ENCODE results near the gene FRMD3.
"Not testable (repeated sequence)": the region's sequence is repeated elsewhere in the genome, so short reads cannot be mapped to it uniquely, and the experiment has no call there.

The FRMD3 gene

GRCh38 chr9:83521411-83521810, 16.8 kb downstream of the FRMD3 start:
- DNase-seq: no peak

GRCh38 chr9:83521011-83521410, 17.2 kb downstream of the FRMD3 start:
- DNase-seq: no peak

GRCh38 chr9:83520292-83520691, 17.9 kb downstream of the FRMD3 start:
- no peak for DNase-seq

GRCh38 chr9:83517980-83518379, 20.2 kb downstream of the FRMD3 start:
- DNase-seq: not testable (repeated sequence)

GRCh38 chr9:83514767-83515166, 23.4 kb downstream of the FRMD3 start:
- DNase-seq: no peak

DNA sequence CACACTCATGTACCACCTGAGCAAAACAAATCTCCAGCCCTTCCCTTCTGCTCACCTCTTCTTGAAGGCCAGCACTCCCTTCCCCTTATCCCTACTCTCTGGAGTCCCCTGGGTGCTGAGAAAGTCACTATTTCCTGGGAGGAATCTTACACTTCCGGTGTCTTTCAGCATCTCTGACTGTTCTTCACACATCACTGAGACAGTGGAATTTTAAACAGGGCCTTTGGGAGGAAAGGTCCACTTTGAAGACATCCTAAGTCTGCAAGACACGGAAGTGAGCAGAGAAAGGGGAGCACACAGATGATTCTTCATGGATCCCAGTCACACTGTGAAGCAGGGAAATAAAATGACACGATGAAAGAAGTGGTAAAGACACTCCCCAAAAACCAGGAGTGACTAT, 25.6 kb downstream of the FRMD3 start:
- DNase-seq: no peak

DNA sequence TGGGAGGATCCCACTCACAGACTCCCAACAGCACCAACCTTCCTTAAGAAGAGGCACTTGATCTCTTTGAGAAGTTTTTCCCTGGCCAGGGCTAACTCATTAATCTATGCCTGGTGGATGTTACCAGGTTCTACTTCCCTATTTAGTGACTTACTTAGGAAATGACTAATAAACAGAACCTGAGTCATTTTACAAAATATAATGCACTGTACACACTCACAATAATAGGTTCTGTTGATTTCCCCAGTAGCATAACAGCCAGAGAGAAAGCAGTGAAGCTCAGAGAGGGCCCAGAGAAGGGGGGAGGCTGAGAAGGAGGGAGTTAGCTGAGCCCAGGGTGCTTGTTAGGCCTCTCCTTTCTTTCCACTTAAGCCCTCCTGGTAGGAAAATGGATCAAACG, 27.1 kb downstream of the FRMD3 start:
- DNase-seq: no peak

DNA sequence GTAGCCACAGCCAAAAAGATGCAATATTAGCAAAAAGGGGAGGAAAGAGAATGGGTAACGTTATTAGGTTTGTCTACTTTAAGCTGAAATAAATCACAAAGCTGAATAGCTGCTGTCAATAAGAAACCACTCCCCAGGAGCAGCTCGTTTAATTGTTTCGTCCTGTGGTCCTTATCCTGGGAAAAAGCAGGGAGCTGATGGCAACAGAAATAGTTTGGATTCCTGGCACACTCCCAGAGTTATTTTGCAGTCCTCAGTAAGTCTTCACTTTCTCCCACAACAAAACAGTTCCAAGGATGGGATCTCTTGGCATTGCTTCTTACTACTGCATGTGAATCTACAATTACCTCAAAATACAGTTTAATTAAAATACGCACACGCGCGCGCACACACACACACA, 28.8 kb downstream of the FRMD3 start:
- DNase-seq: no peak

- DNase-seq: no peak
Measured at GRCh38 chr9:83508067-83508466, 30.1 kb downstream of the FRMD3 start.

DNA sequence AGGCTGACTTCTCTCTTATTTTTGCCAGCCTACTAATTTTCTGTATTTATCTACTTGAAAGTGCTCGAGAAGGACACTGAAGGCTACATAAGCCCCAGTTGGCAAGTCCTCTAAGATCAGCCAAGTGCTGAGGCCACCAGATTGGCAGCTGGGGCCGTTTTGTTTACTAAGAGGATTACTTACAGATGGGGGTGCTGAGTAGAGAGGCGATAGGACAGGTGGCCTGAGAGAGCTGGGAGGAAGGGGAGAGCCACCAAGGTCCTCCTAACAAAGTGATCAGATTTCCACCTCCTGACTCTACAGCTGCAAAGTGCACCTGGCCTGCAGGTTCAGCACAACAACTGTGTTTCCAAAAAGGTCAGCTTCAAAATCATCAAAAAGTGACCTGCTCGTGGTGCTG, 32.9 kb downstream of the FRMD3 start:
- no peak for DNase-seq

- DNase-seq: no peak
Measured at GRCh38 chr9:83503866-83504265, 34.3 kb downstream of the FRMD3 start.

DNA sequence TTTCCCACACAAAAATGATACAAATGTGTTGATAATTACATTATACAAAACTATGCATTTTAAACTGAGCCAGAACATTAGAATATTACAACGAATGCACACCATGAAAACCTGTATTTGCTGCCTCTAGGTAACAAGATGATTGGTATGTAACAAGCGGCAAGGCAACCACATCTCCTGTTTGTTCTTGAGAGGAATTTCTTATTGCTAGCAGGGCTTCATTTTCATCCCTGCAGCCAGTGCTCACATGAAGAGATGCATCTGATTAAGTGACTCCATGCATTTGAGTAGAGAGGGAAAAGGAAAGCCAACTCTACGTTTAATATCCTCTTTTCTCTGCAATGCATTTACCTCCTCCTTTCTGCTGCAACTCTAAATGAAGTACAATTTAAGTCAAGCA, 36.6 kb downstream of the FRMD3 start:
- DNase-seq: no peak

DNA sequence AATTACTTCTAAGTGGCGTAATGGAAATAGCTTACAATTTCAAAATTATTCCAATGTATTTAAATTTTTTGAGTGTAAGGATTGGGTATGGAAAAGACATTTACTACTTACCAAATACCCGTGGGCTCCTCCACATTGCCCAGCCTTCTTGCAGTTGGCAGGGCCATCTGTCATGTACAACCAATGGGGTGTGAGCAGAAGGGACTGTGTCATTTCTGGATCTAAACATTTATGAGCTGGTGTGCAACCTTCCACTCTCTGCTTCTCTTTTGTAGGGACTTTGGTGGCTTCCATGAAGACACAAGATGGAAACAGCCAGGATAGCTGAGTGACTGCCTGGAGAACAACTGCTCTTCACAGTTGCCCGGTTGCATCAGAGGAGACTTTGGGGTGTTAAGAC, 40.8 kb downstream of the FRMD3 start:
- no peak for DNase-seq

- DNase-seq: no peak
Measured at GRCh38 chr9:83491995-83492394, 46.2 kb downstream of the FRMD3 start.

GRCh38 chr9:83491413-83491812, 46.8 kb downstream of the FRMD3 start:
- no peak for DNase-seq

DNA sequence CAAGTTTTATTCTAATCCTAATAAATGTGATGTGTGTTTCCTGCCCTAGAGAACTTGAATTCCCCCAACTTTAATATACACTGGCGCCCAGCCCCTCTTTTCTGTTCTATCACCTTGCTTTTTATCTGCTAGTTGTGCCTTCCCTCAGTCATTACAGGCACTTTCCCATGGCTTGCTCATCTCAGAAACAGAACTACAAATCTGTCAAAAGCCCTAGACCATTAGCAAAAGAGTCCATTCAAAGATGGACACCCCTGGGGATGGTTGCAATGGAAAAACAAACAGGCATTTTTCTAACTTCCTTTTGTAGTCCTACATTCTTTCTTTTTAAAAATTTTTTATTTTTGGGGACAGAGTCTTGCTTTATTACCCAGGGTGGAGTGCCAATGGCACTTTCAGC, 48.2 kb downstream of the FRMD3 start:
- no peak for DNase-seq

DNA sequence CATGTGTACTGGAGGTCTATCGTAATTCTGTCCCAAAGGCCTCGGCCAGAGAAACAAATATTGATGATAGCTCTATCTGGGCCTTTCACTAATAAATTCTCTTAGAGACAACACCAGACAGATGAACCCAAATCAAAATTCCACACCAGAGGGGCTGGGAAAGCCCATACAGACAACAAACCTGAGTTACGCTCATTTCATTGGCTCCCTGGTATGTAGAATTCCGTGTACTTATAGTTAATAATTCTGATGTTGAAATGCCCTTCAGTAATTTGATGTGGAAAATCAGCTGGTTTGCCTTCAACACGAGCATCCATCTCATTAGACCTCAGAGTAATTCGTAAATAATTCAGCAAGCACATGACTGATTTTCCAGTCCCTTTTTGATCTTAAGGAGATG, 53.2 kb downstream of the FRMD3 start:
- no peak for DNase-seq

DNA sequence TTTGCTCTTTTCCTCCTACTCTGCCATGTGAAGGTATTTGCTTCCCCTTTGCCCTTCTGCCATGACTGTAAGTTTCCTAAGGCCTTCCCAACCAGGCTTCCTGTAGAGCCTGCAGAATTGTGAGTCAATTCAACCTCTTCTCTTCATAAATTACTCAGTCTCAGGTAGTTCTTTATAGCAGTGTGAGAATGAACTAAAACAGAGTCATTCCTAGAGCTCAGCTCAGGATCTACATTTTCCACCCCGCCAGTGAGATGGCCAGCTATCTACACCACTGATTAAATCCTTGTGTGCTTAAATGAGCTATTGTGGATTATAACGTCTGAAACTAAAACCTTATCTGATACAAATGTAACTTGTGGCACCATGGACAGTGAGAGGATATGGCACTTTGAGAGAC, 55.0 kb downstream of the FRMD3 start:
- DNase-seq: no peak

DNA sequence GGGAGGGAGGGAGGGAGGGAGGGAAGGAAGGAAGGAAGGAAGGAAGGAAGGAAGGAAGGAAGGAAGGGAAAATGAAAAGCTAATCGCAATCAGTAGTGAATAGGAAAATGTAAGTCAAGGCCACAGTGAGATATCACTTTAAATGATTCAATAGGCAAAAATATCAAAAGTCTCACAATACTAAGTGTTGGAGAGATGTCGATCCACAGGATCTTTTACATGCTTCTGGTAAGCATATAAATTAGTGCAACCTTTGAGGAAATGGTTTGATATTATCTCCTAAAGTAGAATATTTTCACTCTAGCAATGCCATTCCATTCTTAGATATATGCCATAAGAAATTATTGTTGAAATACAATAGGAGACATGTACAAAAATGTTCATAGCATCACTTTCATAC, 58.4 kb downstream of the FRMD3 start:
- no peak for DNase-seq

DNA sequence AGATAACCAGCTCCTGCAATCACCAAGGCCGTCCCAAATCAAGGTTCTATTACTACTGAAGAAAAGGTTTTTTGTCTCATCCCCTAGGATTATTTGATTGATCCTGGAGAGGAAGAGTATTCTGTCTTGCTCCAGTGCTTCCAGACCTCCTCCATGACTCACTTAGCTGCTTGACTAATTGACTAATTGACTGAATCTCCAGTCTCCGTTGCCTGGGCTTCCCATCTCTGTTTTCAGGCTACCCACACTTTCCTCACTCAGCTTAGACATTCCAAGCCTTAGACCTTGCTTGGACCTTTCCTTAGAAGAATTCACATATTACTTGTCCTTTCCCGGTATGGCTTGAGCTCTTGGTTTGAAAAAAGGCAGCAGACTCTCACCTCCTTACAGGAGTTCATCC, 60.6 kb downstream of the FRMD3 start:
- no peak for DNase-seq

DNA sequence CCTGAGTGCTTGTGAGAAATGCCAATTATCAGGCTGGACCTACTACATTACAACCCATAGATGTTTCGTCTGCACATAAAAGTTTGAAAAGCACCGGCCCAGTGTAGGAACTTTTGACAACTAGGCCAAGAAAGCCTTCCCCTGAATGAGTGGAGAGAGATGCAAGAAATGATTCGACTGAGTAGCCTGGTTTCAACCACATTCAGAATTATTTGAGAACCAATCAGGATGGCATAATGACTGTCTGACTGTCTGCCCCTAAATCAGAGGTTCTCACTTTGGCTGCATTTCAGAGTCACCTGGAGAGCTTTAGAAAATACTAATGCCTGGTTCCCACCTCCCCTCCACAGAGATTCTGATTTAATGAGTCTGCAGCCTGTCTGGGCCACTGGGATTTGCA, 61.1 kb downstream of the FRMD3 start:
- no peak for DNase-seq

DNA sequence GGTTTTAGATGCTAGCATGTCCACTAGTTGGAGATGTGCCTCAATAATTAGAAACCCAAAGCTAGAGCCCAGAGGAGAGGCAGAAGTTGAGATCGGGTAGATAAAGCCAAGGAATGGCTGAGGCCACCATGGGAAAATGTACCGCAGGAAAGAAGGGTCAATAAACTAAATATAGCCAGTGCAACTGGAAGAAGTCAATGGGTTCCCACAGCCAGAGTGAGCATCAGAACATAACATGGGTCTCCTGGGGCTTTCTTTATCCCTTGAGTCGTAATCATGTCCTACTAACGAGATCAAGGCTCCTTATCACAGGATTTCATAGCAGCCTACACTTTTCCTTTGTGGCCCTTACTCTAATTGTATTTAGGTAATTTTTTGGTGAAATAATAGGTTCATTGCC, 61.7 kb downstream of the FRMD3 start:
- DNase-seq: no peak

DNA sequence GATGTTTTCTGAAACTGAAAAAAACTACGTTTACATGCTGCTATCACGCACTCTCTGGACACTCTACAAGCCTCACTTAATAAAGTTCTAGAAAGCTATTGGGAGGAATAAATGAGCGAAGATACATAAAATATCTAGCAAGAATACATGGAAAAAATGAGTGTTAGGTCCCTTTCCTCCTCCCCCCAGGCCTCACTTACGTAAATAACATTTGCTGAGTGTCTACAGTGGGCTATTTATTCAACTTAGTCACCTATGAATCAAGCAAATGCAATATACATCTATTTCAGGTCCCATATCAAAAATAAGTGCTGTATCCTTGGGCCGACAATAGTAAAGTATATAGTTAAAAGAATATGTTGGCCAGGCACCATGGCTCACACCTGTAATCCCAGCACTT, 62.5 kb downstream of the FRMD3 start:
- no peak for DNase-seq

DNA sequence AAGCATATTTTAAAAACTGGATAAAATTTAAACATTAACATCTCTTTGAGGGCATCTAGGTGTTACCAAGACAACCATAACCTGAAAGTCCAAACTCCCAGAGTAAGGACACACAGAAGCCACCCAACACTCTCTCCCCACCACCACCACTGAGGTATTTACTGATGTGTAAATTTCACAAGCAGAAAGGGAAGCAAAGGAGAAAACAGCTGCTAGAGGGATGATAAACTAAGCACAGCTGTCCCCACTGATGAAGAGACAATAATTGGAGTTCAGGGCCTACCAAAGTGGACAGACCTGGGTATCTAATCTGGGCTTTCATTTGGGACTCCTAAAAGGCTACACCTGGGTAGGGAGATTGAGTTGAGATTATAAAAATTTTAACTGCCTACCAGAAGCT, 63.6 kb downstream of the FRMD3 start:
- DNase-seq: no peak

- DNase-seq: no peak
Measured at GRCh38 chr9:83473488-83473971, 64.7 kb downstream of the FRMD3 start.

GRCh38 chr9:83472764-83473163, 65.4 kb downstream of the FRMD3 start:
- DNase-seq: no peak
